SK-N-SH treated with all-trans-retinoic acid at 6 μM for 48 hours (cell line): Measurements from ENCODE around the gene NTNG1.

Experiments used
- ATAC-seq: fragments of 200-7000 bp; cut with Tn5 transposase; 3 replicates; pipeline ENCODE4 v1.9.1; 2020; ENCODE audit warnings: mild to moderate bottlenecking, moderate library complexity
- ARNTL ChIP-seq: fragments of 450-650 bp; formaldehyde crosslinking; IDR thresholded peaks from 2 replicates; pipeline ENCODE4 v1.5.0; 2020; ENCODE audit warnings: low read depth, mild to moderate bottlenecking, moderate library complexity, borderline replicate concordance
- CREB5 ChIP-seq: fragments of 250-450 bp; sonication (Bioruptor Pico); IDR thresholded peaks from 2 replicates; pipeline ENCODE4 v1.5.1; 2020; ENCODE audit warnings: low read depth, mild to moderate bottlenecking, moderate library complexity
- CSDC2 ChIP-seq: fragments of 250-450 bp; sonication (Bioruptor Pico); IDR thresholded peaks from 2 replicates; pipeline ENCODE4 v1.5.0; 2020; ENCODE audit warnings: mild to moderate bottlenecking, moderate library complexity
- CSRNP3 ChIP-seq: fragments of 250-450 bp; sonication (Bioruptor Pico); IDR thresholded peaks from 2 replicates; pipeline ENCODE4 v1.5.1; 2021; ENCODE audit warnings: mild to moderate bottlenecking, moderate library complexity
- ESRRG ChIP-seq: fragments of 250-450 bp; sonication (Bioruptor Pico); IDR thresholded peaks from 2 replicates; pipeline ENCODE4 v1.6.1; 2021; ENCODE audit warnings: mild to moderate bottlenecking
- GLIS3 ChIP-seq: fragments of 250-450 bp; sonication (Bioruptor Pico); IDR thresholded peaks from 2 replicates; pipeline ENCODE4 v1.5.0; 2020; ENCODE audit warnings: mild to moderate bottlenecking, moderate library complexity
- ISL1 ChIP-seq: fragments of 250-450 bp; sonication (Bioruptor Pico); IDR thresholded peaks from 2 replicates; pipeline ENCODE4 v2.1.2; 2022; ENCODE audit warnings: mild to moderate bottlenecking, moderate library complexity
- OSR1 ChIP-seq: fragments of 250-450 bp; sonication (Bioruptor Pico); IDR thresholded peaks from 2 replicates; pipeline ENCODE4 v1.8.0; 2022; ENCODE audit warnings: moderate library complexity, mild to moderate bottlenecking, inconsistent platforms
- PATZ1 ChIP-seq: fragments of 250-450 bp; sonication (Bioruptor Pico); IDR thresholded peaks from 2 replicates; pipeline ENCODE4 v1.8.0; 2020; ENCODE audit warnings: mild to moderate bottlenecking, moderate library complexity, borderline replicate concordance
- POU6F1 ChIP-seq: fragments of 250-450 bp; sonication (Bioruptor Pico); IDR thresholded peaks from 2 replicates; pipeline ENCODE4 v1.8.0; 2021; ENCODE audit warnings: low read depth, mild to moderate bottlenecking, moderate library complexity, borderline replicate concordance
- PPARA ChIP-seq: fragments of 250-450 bp; sonication (Bioruptor Pico); IDR thresholded peaks from 2 replicates; pipeline ENCODE4 v1.5.0; 2020; ENCODE audit warnings: mild to moderate bottlenecking, borderline replicate concordance
- RARB ChIP-seq: fragments of 250-450 bp; sonication (Bioruptor Pico); IDR thresholded peaks from 2 replicates; pipeline ENCODE4 v1.8.0; 2021; ENCODE audit warnings: mild to moderate bottlenecking, moderate library complexity
- SNAI2 ChIP-seq: fragments of 250-450 bp; sonication (Bioruptor Pico); IDR thresholded peaks from 2 replicates; pipeline ENCODE4 v1.5.0; 2020; ENCODE audit warnings: mild to moderate bottlenecking, moderate library complexity
- TCF4 ChIP-seq: fragments of 250-450 bp; sonication (Bioruptor Pico); IDR thresholded peaks from 2 replicates; pipeline ENCODE4 v1.8.0; 2021; ENCODE audit warnings: mild to moderate bottlenecking, moderate library complexity, borderline replicate concordance
- TOX ChIP-seq: fragments of 250-450 bp; sonication (Bioruptor Pico); IDR thresholded peaks from 2 replicates; pipeline ENCODE4 v1.8.0; 2021; ENCODE audit warnings: mild to moderate bottlenecking, moderate library complexity, borderline replicate concordance
- TSHZ2 ChIP-seq: fragments of 250-450 bp; sonication (Bioruptor Pico); IDR thresholded peaks from 2 replicates; pipeline ENCODE4 v1.5.0; 2020; ENCODE audit warnings: mild to moderate bottlenecking, moderate library complexity
- ZC3H10 ChIP-seq: fragments of 250-450 bp; sonication (Bioruptor Pico); IDR thresholded peaks from 2 replicates; pipeline ENCODE4 v1.5.1; 2021; ENCODE audit warnings: mild to moderate bottlenecking, moderate library complexity
- ZFP30 ChIP-seq: fragments of 450-650 bp; formaldehyde crosslinking; IDR thresholded peaks from 2 replicates; pipeline ENCODE4 v1.5.0; 2022; ENCODE audit warnings: mild to moderate bottlenecking, moderate library complexity
- ZNF565 ChIP-seq: fragments of 450-650 bp; formaldehyde crosslinking; conservative IDR thresholded peaks from 2 replicates; pipeline ENCODE4 v1.5.0; 2020; ENCODE audit warnings: low read depth, mild to moderate bottlenecking, moderate library complexity
- ZNF70 ChIP-seq: fragments of 450-650 bp; formaldehyde crosslinking; IDR thresholded peaks from 2 replicates; pipeline ENCODE4 v1.5.0; 2020; ENCODE audit warnings: mild to moderate bottlenecking, moderate library complexity
- ZNF8 ChIP-seq: fragments of 450-650 bp; formaldehyde crosslinking; IDR thresholded peaks from 2 replicates; pipeline ENCODE4 v1.5.0; 2020; ENCODE audit warnings: mild to moderate bottlenecking, moderate library complexity

The NTNG1 gene

GRCh38 chr1:107220036-107220435, 79.2 kb downstream of the NTNG1 start:
- ATAC-seq = no peak
- no peak for TF ChIP-seq ZFP30 (CRISPR knock-in tag)
- TF ChIP-seq PATZ1 (CRISPR knock-in tag) = no peak
- no peak for TF ChIP-seq CSDC2
- TF ChIP-seq GLIS3 (CRISPR knock-in tag) = no peak
- TF ChIP-seq OSR1 (CRISPR knock-in tag) = no peak
- no peak for TF ChIP-seq ISL1 (CRISPR knock-in tag)
- no peak for TF ChIP-seq CSRNP3 (CRISPR knock-in tag)
- no peak for TF ChIP-seq PPARA (CRISPR knock-in tag)
- TF ChIP-seq TSHZ2 (CRISPR knock-in tag) = no peak
- no peak for TF ChIP-seq TCF4 (CRISPR knock-in tag)
- TF ChIP-seq RARB (CRISPR knock-in tag) = no peak
- TF ChIP-seq ZC3H10 (CRISPR knock-in tag) = no peak
- no peak for TF ChIP-seq ARNTL
- TF ChIP-seq CREB5 (CRISPR knock-in tag) = no peak
- TF ChIP-seq POU6F1 (CRISPR knock-in tag) = no peak
- no peak for TF ChIP-seq ZNF8 (CRISPR knock-in tag)

- TF ChIP-seq SNAI2 (CRISPR knock-in tag) (no peak), ZNF8 (CRISPR knock-in tag) (no peak), GLIS3 (CRISPR knock-in tag) (no peak), ZFP30 (CRISPR knock-in tag) (no peak), CSRNP3 (CRISPR knock-in tag) (no peak), PPARA (CRISPR knock-in tag) (no peak), ESRRG (CRISPR knock-in tag) (no peak), TOX (CRISPR knock-in tag) (no peak), ARNTL (no peak), OSR1 (CRISPR knock-in tag) (no peak), ISL1 (CRISPR knock-in tag) (no peak), CSDC2 (no peak), ZNF70 (CRISPR knock-in tag) (no peak), ZC3H10 (CRISPR knock-in tag) (no peak), TCF4 (CRISPR knock-in tag) (no peak), TSHZ2 (CRISPR knock-in tag) (no peak), CREB5 (CRISPR knock-in tag) (no peak), ZNF565 (no peak), POU6F1 (CRISPR knock-in tag) (no peak)
- ATAC-seq = no peak
These were observed 84.9 kb downstream of the NTNG1 start for GRCh38 chr1:107225706-107226105.
